GM19238 (cell line): ENCODE results near the gene USP36.

ENCODE experiments used
- DNase-seq: peaks from one replicate; pipeline ENCODE4 v3.0.0; 2011; ENCODE audit warnings: low spot score; ENCODE audit not compliant: insufficient read length

The USP36 gene

DNA sequence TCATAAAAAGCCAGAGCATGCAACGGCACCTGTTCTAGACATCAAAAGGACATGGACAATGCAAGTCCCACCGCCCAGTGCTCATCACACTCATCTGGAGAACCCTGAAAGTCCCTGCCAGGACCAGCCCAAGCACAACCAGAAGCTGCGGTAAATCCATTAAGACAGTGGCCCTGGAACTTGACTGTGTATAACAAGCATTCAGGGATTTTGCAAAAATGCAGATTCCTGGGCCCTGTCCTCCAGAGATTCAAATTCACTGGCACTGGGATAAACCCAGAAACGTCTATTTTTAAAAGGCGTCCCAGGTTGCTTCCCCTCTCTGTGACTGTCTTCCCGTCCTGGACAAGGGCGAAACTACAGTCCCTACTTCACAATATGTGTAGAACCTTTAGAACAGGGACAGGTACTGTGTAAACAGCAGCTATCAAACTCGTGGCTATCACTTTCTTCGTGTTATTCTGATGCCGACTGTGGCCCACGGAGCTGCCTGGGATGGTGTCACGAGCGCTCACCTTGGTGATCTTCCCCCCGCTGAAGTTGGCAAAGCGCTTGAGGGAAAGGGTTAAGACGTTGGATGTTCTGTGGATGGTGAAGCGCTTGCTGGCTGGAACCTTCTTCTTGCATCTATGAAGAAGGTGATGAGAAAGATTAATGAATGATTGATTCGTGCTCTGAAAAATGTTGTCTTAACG is 22.3 kb downstream of the USP36 start:
- no peak for DNase-seq

GRCh38 chr17:78817123-78817522 is 23.5 kb downstream of the USP36 start:
- DNase-seq: no peak

DNA sequence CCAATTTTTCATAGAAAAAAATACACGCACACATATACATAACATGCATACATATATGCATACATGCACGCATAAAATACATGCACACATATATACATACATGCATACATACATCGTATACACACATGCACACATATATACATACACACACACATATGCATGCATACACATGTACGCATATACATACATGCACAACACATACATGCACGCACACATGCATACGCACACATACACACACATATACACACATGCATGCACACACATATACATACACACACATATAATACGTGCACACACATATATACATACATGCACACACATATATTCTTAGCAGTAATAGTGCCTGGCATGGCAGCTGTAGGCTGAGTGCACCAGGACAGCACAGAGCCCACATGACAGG is 24.9 kb downstream of the USP36 start:
- no peak for DNase-seq

- DNase-seq: no peak
These were observed 27.8 kb downstream of the USP36 start for GRCh38 chr17:78812855-78813254.

- no peak for DNase-seq
These were observed 32.5 kb downstream of the USP36 start for GRCh38 chr17:78808163-78808562.

DNA sequence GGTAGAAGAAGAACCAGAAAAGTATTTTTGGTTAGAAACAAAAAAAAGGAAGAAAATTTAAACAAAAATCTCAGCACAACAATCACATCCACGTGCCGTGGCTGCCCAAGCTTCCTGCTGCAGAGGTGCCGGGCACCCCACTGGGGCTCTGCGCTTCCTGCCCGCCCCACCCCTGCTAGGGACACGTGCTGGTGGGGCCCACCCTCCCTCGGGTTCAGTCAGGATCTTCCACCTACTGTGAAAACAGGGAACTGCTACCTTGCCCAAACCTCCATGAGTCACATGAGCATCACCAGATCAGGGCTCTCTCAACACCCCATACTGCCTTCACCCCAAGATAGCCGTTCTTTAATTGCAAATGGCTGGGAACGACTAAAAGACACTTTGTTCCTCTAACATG is 34.2 kb downstream of the USP36 start:
- DNase-seq: no peak

GRCh38 chr17:78805301-78805700 is 35.3 kb downstream of the USP36 start:
- no peak for DNase-seq

- DNase-seq: no peak
These were observed 35.8 kb downstream of the USP36 start for GRCh38 chr17:78804777-78805176.

- no peak for DNase-seq
These were observed 37.3 kb downstream of the USP36 start for GRCh38 chr17:78803186-78803845.

DNA sequence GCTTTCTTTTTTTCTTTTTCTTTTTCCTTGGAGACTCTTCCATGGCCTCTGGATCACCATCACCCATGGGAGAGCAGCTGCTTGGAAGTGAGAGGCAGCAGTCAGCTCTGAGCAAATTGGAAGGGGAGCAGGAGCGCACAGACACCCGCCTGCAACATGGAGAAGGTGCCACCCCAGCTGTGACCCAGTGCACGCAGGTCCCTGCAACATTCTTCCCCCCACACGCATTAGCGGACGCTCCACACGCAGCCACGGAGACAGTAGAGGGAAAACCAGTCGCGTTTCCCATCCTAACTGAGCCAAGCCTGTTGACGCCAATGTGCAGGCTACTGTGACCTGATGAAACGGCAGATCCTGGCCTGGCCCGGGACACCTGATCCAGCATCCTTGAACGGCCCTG is 38.2 kb downstream of the USP36 start:
- no peak for DNase-seq

DNA sequence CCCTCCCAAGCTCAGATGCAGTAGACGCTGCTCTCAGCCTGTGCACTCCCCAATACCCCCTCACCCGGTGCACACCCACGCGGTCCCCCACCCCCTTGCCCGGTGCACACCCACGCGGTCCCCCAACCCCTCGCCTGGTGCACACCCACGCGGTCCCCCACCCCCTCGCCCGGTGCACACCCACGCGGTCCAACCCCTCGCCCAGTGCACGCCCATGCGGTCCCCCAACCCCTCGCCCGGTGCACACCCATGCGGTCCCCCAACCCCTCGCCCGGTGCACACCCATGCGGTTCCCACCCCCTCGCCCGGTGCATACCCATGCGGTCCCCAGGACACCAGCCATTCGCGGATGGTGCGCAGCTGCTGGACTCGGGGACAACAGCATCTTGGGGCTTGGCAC is 38.6 kb downstream of the USP36 start:
- DNase-seq: no peak

- no peak for DNase-seq
These were observed 40.3 kb downstream of the USP36 start for GRCh38 chr17:78800132-78800931.

DNA sequence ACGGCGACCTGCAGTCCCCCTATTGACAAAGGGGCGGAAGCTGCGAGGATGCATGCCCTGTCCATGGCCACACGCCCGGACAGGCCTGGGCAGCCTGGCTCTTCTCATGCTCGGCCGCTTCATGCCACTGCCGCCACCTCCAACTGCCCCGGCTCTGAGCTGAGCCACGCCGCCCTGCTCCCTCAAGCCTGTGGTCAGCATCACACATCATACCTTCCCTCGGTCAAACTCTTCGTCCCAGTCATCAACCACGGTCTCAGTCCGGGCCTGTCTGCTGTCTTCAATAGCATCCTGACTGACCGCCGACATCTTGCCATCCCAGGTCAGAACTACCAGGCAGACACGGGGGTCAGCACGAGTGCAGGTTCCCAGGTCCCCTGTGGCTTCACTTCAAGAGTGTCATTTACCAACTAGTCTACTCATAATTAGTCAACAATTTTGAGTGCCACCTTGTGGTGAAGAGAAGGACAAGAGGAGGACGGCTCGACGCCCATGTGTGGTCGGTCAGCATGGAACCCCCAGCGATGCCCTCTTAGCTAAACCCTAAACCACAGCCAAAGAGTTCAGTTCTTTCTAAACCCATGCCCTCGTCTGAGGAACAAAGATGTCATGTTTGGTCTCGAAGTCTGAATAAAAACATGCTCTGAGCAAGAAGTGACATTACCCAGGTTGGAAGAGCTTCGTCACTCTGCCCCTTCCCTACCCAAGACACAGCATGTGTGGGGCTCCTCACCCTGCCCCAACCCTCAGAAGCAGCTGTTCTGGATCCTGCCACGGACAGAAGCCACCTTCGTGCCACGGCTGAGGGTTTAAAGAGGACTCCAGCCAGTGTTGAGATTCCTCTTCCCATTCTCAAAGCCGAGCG is 41.7 kb downstream of the USP36 start:
- DNase-seq: no peak

- DNase-seq: no peak
These were observed 42.7 kb downstream of the USP36 start for GRCh38 chr17:78797691-78798585.

DNA sequence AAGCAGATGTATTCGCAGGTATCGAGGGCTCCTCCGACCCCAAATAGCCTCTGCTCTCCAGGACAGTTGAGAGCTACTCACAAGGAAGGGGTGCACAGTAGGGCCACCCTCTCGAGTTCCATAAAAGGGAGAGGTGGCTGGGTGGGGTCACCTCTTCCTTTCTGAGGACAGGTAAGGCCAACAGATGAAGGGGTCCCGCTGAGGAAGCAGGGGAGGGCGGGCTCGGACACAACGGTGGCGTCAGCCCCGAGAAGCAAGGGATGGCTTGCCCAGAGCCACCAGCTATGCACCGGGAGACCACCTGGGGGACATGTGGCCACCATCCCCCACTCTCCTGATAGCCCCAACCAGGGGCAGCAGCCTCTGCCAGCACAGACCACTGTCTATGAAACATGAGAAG is 43.4 kb downstream of the USP36 start:
- DNase-seq: no peak

GRCh38 chr17:78796517-78796900 is 44.1 kb downstream of the USP36 start:
- DNase-seq: no peak

- no peak for DNase-seq
These were observed 44.6 kb downstream of the USP36 start for GRCh38 chr17:78795861-78796516.

DNA sequence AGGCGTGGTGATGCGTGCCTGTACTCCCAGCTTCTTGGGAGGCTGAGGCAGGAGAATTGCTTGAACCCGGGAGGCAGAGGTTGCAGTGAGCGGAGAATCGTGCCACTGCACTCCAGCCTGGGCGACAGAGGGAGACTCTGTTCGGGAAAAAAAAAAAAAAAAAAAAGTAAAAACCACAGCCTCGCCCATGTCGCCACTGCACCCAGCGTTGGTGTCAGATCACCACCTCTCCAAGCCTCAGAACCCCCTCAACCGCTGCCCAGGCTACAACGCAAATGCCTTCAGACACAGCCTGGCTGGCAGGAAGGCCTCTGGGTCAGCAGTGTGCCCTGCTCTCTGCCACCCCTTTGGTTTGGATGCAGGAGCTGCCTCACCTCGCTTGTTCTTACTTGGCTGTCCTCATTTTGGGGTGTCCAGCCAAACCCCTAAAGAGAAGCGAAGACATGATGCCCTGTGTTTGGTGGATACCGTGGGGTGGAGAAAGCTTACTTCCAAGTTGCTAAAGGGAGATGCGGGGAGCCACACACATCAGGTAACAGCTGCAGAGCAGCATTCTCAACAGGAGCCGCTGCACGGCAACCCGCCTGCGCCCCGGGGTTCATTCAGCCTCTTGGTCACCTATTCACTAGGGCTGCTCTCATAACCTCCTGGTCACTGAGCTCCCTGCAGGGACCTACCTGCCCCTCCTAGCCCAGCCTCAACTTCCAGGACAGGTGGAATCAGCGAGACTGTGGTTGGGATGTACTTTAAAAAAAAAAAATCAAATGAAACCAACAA is 45.6 kb downstream of the USP36 start:
- no peak for DNase-seq

DNA sequence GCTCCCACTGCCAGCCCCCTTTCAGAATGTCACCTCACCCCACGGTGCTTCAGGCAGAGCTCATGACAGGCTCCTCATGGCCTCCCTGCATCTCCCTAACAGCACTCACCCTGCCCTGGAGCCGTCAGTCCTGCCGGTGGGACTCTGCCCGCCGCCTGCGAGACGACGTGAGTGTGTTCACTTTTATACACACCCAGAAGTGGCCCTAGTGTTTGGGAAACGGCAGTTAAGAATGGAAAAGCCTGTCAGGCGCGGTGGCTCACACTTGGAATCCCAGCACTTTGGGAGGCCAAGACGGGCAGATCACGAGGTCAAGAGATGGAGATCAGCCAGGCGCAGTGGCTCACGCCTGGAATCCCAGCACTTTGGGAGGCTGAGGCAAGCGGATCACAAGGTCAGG is 46.2 kb downstream of the USP36 start:
- no peak for DNase-seq
